ENCODE measurements around the gene NKAP. TPM values are rescaled to one million over a fixed set of nuclear protein-coding genes. Genes with fewer than 3 reads are reported as not detected.
"Not testable (repeated sequence)": the region's sequence is repeated elsewhere in the genome, so short reads cannot be mapped to it uniquely, and the experiment has no call there.

Gene NKAP
- total RNA-seq, 1 experiment from 2014 or later = 9.3 TPM

GRCh38 chrX:119935215-119935874, 8.2 kb downstream of the NKAP start:
- intact Hi-C loops (cut with micrococcal nuclease; ENCODE audit: unreplicated experiment) = no loop called here
- BruUV-seq (replicated peaks) = no TSS peak
- Histone ChIP-seq H3K4me1 (ENCODE audit: insufficient read depth, low read length, poor library complexity, severe bottlenecking) (no peaks in the 10 kb centered on the region), H3K27me3 (replicated peaks; ENCODE audit: insufficient read depth, low read depth, low read length, poor library complexity) (no peaks in the 10 kb centered on the region), H3K36me3 (ENCODE audit: insufficient read depth, low read length, poor library complexity, severe bottlenecking) (peaks cover 17% of the 10 kb centered on the region), H3K9me3 (ENCODE audit: low read depth, low read length, poor library complexity, severe bottlenecking) (no peaks in the 10 kb centered on the region), H3K4me3 (ENCODE audit: low read depth, low read length, poor library complexity, severe bottlenecking) (no peak overlapping the region), H3K27ac (ENCODE audit: low read depth, low read length, poor library complexity, severe bottlenecking) (no peak overlapping the region)
- DNase-seq (ENCODE audit: low spot score) = no peak
- ChIA-PET POLR2A (ENCODE audit: low non-redundant PET) (no interaction called here), CTCF (no interaction called here)
- TF ChIP-seq EZH2 (IDR thresholded peaks at IDR 0.05; ENCODE audit: borderline replicate concordance, low read depth, low read length, poor library complexity, severe bottlenecking) (no peak), CTCF (conservative IDR thresholded peaks at IDR 0.05; ENCODE audit: low read depth, low read length) (no peak)

GRCh38 chrX:119922391-119922790, 21.2 kb downstream of the NKAP start:
- H3K4me3 ChIP-seq (ENCODE audit: low read depth, low read length, poor library complexity, severe bottlenecking); H3K27me3 ChIP-seq (replicated peaks; ENCODE audit: insufficient read depth, low read depth, low read length, poor library complexity); CTCF ChIA-PET; intact Hi-C loops (cut with micrococcal nuclease; ENCODE audit: unreplicated experiment); POLR2A ChIA-PET (ENCODE audit: low non-redundant PET); H3K27ac ChIP-seq (ENCODE audit: low read depth, low read length, poor library complexity, severe bottlenecking); DNase-seq (ENCODE audit: low spot score); H3K36me3 ChIP-seq (ENCODE audit: insufficient read depth, low read length, poor library complexity, severe bottlenecking); H3K4me1 ChIP-seq (ENCODE audit: insufficient read depth, low read length, poor library complexity, severe bottlenecking); BruUV-seq (replicated peaks); H3K9me3 ChIP-seq (ENCODE audit: low read depth, low read length, poor library complexity, severe bottlenecking): not testable (repeated sequence)

- POLR2A ChIA-PET (ENCODE audit: low non-redundant PET) = no interaction called here
- H3K36me3 ChIP-seq (ENCODE audit: insufficient read depth, low read length, poor library complexity, severe bottlenecking) = no peaks in the 10 kb centered on the region
- no peak overlapping the region for H3K27ac ChIP-seq (ENCODE audit: low read depth, low read length, poor library complexity, severe bottlenecking)
- no peaks in the 10 kb centered on the region for H3K9me3 ChIP-seq (ENCODE audit: low read depth, low read length, poor library complexity, severe bottlenecking)
- no TSS peak for BruUV-seq (replicated peaks)
- intact Hi-C loops (cut with micrococcal nuclease; ENCODE audit: unreplicated experiment) = no loop called here
- H3K27me3 ChIP-seq (replicated peaks; ENCODE audit: insufficient read depth, low read depth, low read length, poor library complexity) = no peaks in the 10 kb centered on the region
- CTCF ChIA-PET = no interaction called here
- TF ChIP-seq EZH2 (IDR thresholded peaks at IDR 0.05; ENCODE audit: borderline replicate concordance, low read depth, low read length, poor library complexity, severe bottlenecking) (no peak), CTCF (conservative IDR thresholded peaks at IDR 0.05; ENCODE audit: low read depth, low read length) (no peak)
- no peak for DNase-seq (ENCODE audit: low spot score)
- no peaks in the 10 kb centered on the region for H3K4me1 ChIP-seq (ENCODE audit: insufficient read depth, low read length, poor library complexity, severe bottlenecking)
- no peak overlapping the region for H3K4me3 ChIP-seq (ENCODE audit: low read depth, low read length, poor library complexity, severe bottlenecking)
Observed at GRCh38 chrX:119919835-119920585, 23.5 kb downstream of the NKAP start.

All from A673 (cell line).